Measurements from ENCODE around the gene HPN.
"Not testable (repeated sequence)": the region's sequence is repeated elsewhere in the genome, so short reads cannot be mapped to it uniquely, and the experiment has no call there.

The HPN gene

DNA sequence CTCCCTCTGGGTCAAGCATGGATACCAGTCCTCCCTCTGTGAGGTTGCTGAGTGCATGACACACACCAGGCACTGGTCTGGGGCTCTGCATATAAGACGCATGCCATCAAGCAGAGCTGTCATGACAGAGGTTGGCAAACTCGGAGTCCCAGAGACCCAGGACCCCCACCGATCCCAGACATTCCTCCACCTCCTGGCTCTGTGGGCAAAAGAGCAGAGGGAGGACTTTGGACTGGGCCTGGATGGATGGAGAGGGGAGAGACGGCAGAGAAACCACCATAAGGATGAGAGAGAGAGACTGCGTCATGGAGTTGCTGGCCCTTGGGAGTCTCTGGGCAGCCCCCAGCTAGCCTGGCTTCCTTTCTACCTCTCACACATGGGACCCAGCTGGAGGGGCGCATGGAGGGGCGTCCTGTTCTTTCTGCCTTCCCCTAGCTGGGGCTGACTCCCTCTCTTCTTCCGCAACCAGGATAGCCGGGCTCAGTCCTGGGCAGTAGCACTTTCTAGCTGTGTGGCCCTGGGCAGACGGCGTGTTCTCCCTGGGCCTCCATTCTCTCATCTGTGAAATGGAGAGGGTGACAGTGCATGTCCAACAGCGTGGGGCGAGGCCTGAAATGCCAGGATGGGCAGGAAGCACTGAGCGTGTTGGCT lies 1.6 kb downstream of the HPN start:
- DNase-seq (ENCODE audit: low read depth) = no peak

- no peak for DNase-seq (ENCODE audit: low read depth)
Observed at GRCh38 chr19:35043906-35044305, 2.4 kb downstream of the HPN start.

DNA sequence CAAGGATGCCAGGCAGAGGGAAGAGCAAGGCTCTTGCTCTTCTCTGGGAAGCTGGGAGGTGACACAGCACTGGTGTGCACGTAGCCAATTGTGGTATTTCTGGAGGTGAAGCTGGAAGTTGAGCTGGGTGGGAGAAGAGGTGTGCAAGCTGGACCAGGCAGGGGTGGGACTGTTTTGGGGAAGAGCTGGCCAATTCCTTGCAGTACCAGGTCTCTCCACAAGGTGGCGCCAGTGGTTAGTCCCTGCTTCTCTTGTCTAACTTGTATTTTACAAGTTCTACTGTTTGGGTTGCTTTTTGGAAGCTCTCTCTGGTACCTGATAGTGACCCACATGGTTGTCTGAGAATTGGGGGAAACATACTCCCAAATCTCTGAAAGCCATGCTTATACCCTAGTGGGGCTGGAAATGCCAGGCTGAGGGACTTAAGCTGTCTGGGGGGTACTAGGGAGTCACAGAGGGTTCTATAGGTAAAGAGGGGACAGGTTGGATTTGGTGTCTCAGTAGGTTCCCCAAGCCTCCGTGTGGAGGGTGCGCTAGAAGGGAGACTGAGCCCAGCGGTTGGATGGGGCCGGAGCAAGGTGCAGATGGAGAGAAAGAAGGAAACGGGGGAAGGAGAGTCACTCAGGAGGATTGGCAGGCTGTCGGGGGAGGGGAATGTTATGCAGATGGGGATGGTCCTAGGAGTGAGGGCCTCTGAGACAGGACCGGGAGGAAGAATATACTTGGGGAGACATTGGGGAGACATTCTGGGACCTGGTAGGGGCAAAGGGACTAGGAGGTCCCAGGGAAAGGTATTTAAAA lies 3.0 kb downstream of the HPN start:
- no peak for DNase-seq (ENCODE audit: low read depth)

GRCh38 chr19:35045667-35046300 lies 4.3 kb downstream of the HPN start:
- no peak for DNase-seq (ENCODE audit: low read depth)

DNA sequence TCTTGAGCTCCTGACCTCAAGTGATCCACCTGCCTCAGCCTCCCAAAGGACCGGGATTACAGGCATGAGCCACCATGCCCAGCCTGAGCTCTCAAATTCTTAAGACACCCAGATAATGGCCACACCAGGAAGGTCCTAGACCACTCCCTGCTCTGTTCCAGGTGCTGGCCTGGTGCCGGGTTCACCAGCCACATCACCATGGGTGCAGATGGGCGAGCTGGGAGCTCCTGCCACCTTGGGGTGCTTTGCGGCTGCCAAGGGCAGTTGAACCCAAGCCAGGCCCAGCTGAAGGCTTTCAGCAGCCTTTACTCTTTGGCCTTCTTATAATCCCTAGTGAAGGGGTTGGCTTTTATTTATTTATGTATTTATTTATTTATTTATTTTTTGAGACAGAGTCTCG lies 4.9 kb downstream of the HPN start:
- DNase-seq (ENCODE audit: low read depth) = no peak

DNA sequence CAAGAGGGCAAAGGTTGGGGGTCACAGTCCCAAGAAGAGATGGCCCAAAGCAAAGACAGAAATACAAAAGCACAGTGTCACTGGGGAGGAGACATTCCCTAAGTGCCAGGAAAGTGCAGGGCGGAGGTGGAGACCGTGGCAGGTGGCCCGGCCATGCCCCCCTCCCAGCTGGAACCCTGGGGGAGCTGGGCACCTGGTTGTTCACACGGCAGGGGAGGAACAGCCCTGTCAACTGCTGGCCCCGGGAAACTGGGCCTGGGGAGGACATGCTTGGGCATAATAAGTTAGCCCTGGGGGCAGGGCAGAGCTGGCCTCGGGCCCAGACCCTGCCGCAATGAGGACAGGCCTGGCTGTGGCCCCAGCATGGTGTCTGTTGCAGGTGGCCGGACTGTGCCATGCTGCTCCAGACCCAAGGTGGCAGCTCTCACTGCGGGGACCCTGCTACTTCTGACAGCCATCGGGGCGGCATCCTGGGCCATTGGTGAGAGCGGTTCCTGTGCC lies 7.4 kb downstream of the HPN start:
- DNase-seq (ENCODE audit: low read depth) = no peak

DNA sequence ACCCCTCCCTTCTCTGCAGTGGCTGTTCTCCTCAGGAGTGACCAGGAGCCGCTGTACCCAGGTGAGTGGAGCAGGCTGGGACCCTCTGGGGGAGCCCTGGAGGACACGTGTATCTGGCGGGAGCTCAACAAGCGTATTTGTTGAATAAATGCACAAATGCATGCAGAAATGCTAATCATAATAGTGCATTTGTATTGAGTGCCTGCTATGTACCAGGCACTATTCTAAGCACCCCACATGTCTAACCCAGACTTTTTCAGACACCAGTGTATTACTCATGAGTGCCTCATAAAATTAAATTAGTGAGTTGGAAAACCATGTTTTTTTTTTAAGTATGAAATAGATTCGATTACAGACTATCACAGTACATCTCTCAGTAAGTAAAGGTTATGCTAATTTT lies 7.9 kb downstream of the HPN start:
- no peak for DNase-seq (ENCODE audit: low read depth)

GRCh38 chr19:35050662-35051061 lies 9.1 kb downstream of the HPN start:
- not testable (repeated sequence) for DNase-seq (ENCODE audit: low read depth)

DNA sequence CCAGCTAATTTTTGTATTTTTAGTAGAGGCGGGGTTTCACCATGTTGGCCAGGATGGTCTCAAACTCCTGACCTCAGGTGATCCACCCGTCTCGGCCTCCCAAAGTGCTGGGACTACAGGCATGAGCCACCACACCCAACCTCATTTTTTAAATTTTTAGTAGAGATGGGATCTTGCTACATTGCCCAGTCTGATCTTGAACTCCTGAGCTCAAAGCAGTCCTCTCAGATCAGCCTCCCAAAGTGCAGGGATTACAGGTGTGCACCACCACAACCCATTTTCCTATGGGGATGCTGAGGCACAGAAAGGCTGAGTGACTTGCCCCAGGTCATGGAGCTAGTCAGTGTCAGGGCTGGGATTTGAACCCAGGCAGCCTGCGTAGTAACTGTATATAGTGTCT lies 9.7 kb downstream of the HPN start:
- not testable (repeated sequence) for DNase-seq (ENCODE audit: low read depth)

DNA sequence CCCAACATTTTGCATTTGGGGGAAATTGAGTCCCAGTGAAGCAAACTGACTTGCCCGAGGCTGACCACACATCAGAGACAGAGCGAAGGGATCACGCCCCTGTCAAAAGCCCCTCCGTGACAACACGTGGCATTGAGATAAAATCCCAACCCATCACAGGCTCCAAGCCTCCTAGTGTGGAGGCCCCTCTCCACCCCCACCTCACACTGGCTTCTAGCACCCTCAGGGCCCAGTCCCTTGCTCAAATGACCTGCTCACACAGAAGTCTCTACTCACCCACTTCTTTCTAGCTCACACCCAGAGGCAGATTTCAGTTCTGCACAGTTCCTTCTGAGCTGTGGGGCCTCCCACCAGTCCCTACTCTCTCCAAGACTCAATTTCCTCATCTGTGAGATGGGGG lies 10.3 kb downstream of the HPN start:
- DNase-seq (ENCODE audit: low read depth) = no peak

- no peak for DNase-seq (ENCODE audit: low read depth)
Observed at GRCh38 chr19:35052599-35053190, 11.2 kb downstream of the HPN start.

- no peak for DNase-seq (ENCODE audit: low read depth)
Observed at GRCh38 chr19:35053667-35054293, 12.3 kb downstream of the HPN start.

DNA sequence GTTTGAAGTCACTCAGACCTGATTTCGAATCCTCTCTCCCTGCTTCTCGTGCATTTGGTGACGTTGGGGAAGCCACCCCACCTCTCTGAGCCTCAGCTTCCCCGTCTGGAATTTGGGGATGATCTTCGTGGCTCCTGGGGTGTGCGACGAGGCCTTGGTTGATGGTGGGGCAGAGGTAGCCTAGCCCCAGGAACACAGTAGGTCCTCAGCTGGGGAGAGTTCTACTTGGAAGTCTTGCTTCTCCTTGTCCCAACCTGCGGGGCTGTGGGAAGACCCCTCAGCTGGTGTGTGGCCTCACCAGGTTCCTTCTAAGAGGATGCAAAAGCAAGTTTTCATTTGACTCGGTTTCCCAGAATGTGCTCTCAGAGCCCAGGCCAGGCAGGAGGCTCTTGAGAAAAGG lies 13.1 kb downstream of the HPN start:
- no peak for DNase-seq (ENCODE audit: low read depth)

DNA sequence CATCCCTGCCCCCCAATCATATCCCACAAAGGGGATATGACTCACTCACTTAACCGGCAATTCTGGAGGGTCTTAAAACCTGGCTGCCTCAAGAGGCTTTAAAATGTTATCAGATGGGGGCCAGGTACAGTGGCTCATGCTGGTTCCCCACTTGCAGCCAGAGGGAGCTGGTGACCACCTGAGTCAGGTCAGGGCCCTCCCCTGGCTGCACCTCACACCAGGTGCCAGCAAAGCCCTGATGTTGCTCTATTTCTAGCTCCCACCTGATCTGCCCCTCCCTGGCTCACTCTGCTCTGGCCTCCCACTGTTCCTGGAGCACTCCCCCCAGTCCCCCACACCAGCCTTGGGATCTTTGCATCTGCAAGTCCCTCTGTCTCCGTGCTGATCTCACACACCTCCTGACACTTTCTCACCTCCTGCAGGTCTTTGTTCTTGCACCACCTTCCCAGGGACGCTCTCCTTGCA lies 14.2 kb downstream of the HPN start:
- DNase-seq (ENCODE audit: low read depth) = no peak

DNA sequence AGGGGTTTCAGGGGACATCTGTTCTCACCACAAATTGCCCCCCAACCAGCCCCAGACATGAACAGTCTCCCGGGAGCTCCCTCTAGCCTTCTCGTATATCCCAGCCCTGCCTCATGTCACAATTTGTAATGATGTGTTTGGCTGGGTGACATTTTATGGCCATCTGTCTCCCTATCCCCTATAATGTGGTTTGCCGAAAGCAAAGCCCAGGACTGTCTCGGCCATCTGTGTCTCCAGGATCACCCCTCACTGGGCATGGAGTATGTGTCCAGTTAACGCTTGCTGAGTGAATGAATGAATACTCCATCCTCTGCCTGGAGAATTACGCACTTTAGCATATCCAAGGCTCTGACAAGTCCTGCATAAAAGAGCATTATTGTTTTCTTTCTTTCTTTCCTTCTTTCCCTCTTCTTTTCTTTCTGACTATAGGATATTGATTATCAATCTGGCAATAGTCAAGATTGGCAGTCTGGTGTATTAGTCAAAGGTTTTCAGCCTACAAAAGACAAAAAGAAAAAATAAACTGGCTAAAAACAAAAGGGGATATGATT lies 15.1 kb downstream of the HPN start:
- DNase-seq (ENCODE audit: low read depth) = no peak

DNA sequence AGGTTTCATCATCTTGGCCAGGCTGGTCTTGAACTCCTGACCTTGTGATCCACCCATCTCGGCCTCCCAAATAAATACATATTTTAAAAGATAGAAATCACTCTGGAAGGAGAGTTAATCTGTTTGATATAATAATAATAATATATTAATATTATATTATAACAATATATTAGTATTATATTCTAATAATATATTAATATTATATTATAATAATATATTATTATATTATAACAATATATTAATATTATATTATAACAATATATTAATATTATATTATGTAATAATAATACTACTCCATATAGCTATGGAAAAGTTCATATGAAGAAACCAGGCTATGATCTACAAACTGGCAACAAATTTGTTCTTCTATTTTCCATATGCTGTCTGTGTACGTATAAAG lies 16.8 kb downstream of the HPN start:
- DNase-seq (ENCODE audit: low read depth) = no peak

- DNase-seq (ENCODE audit: low read depth) = no peak
Observed at GRCh38 chr19:35059006-35059798, 17.7 kb downstream of the HPN start.

DNA sequence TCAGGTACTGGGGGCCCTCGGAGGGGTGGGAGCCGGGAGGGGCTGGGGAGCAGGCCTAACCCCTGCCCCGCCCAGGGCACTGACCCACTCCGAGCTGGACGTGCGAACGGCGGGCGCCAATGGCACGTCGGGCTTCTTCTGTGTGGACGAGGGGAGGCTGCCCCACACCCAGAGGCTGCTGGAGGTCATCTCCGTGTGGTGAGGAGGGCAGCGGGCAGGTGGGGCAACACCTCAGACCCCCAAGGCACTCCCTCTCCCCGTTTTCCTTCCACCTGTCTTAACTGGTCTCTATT lies 18.2 kb downstream of the HPN start:
- DNase-seq (ENCODE audit: low read depth) = no peak

DNA sequence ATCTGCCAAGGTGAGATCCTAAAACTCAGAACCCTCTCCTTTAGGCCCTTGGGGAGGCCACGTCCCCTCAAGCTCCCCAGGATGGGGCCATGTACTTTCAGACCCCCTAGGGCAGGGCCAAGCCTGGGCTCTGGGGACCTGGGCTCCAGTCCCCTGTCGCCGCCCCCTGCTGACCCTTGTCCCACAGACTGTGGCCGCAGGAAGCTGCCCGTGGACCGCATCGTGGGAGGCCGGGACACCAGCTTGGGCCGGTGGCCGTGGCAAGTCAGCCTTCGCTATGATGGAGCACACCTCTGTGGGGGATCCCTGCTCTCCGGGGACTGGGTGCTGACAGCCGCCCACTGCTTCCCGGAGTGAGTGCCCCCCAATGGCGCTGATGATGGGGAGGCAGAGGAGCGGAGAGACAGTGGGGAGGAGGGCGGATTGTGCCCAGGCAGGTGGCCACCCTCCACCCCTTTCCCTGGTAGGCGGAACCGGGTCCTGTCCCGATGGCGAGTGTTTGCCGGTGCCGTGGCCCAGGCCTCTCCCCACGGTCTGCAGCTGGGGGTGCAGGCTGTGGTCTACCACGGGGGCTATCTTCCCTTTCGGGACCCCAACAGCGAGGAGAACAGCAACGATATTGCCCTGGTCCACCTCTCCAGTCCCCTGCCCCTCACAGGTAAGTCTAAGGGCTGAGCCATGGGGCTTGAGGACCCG lies 18.8 kb downstream of the HPN start:
- no peak for DNase-seq (ENCODE audit: low read depth)

- DNase-seq (ENCODE audit: low read depth) = no peak
Observed at GRCh38 chr19:35061583-35062373, 20.3 kb downstream of the HPN start.

Measured in HS-5 (cell line).